Naive B cell (primary cell): Measurements from ENCODE around the gene MRPL22. TPM values are rescaled to one million over a fixed set of nuclear protein-coding genes. Genes with fewer than 3 reads are reported as not detected.
A peak's percentile ranks its signal among the peaks of the same experiment; 100 is the strongest.
"Not testable (repeated sequence)": the region's sequence is repeated elsewhere in the genome, so short reads cannot be mapped to it uniquely, and the experiment has no call there.

ENCODE experiments used
- ATAC-seq, 2 donors: fragments of 150-1000 bp; cut with Tn5 transposase; 2 replicates each; pipeline ENCODE4 v1.10.0; 2021; ENCODE audit warnings: low read depth in 2 of 2, mild to moderate bottlenecking in 2 of 2, moderate library complexity in 2 of 2
- DNase-seq: peaks from one replicate; pipeline ENCODE4 v3.0.0; 2022
- H3K27ac Mint-ChIP-seq, 6 donors: one replicate each; pipeline ENCODE4 v1.8.0; 2020 to 2022; ENCODE audit warnings: mild to moderate bottlenecking in 6 of 6, mixed read lengths in 6 of 6, moderate library complexity in 5 of 6, inconsistent platforms in 2 of 6
- H3K27me3 Mint-ChIP-seq, 3 donors: one replicate each; pipeline ENCODE4 v1.8.0; 2021 to 2022; ENCODE audit warnings: mixed read lengths in 3 of 3, mild to moderate bottlenecking in 1 of 3
- H3K36me3 Mint-ChIP-seq, 2 donors: one replicate each; pipeline ENCODE4 v1.8.0; 2020 to 2022; ENCODE audit warnings: mixed read lengths in 2 of 2, inconsistent platforms in 1 of 2, mild to moderate bottlenecking in 1 of 2
- H3K4me1 Mint-ChIP-seq, 3 donors: one replicate each; pipeline ENCODE4 v1.8.0; 2020 to 2022; ENCODE audit warnings: mixed read lengths in 3 of 3, inconsistent platforms in 1 of 3, mild to moderate bottlenecking in 1 of 3, moderate library complexity in 1 of 3
- H3K4me3 Mint-ChIP-seq, 8 donors: one replicate each; pipeline ENCODE4 v1.8.0; 2020 to 2022; ENCODE audit warnings: mild to moderate bottlenecking in 8 of 8, mixed read lengths in 8 of 8, moderate library complexity in 8 of 8, inconsistent platforms in 2 of 8
- H3K9me3 Mint-ChIP-seq, 7 donors: one replicate each; pipeline ENCODE4 v1.8.0; 2020 to 2022; ENCODE audit warnings: mixed read lengths in 7 of 7, mild to moderate bottlenecking in 5 of 7, inconsistent platforms in 2 of 7, moderate library complexity in 1 of 7
- polyA plus RNA-seq, 6 donors: library from polyadenylated mRNA; unstranded; fragments of 300-500 nt; fragmentation: Illumina TruSeq; gene quantifications; one replicate each; pipeline ENCODE4 v1.2.3, GENCODE V29; 2021; ENCODE audit warnings: low read depth in 6 of 6

The MRPL22 gene
- polyA plus RNA-seq, 6 donors from 2014 or later, result 77.2 to 107 (median 86.9) TPM

DNA sequence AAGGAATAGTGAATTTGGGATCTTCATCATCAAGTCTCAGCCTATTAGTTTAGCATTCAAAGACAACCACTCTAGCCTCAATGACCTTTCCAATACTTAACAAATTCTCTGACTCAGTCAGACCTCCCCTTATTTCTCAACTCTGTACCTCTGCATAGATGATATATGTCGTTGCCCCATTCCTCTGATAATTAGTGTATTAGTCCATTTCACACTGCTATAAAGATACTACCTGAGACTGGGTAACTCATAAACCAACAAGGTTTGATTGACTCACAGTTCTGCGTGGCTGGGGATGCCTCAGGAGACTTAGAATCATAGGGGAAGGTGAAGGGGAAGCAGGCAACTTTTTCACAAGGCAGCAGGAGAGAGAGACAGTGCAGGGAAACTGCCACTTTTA, 8.9 kb downstream of the MRPL22 start:
- no peak for ATAC-seq
- peaks cover 11 to 25% (median 20%) of the 10 kb centered on the region in 3 donors for H3K4me1 Mint-ChIP-seq
- H3K4me3 Mint-ChIP-seq, result no peak overlapping the region
- no peaks in the 10 kb centered on the region for H3K27me3 Mint-ChIP-seq
- H3K9me3 Mint-ChIP-seq, result no peaks in the 10 kb centered on the region
- H3K36me3 Mint-ChIP-seq, result no peaks in the 10 kb centered on the region
- DNase-seq, result no peak
- peak overlapping the region in 4 of 6 donors; percentile 2 to 77 (median 16) for H3K27ac Mint-ChIP-seq

DNA sequence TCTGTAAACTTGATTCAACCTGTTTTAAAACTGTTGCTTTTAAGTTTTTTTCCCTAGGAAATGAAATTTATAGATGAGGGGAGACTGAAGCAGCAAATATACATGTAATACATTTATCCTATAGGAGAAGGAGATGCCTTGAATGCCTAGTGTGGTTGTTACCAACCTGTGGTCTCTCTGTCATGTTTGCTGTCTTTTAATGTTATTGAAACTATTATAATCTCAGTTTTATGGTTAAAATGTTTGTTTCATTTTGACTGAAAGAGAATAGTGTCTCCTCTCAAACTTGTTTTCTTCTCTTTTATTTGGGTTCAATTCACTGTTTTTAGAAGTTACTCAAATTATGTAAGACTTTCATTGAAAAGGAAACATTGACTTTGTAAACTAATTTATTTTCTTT, 15.8 kb downstream of the MRPL22 start:
- Mint-ChIP-seq H3K4me1 (peaks cover 0 to 5% (median 0%) of the 10 kb centered on the region in 3 donors), H3K4me3 (no peak overlapping the region), H3K36me3 (peaks cover 0 to 19% of the 10 kb centered on the region in 2 donors), H3K27me3 (no peaks in the 10 kb centered on the region), H3K9me3 (no peaks in the 10 kb centered on the region), H3K27ac (no peak overlapping the region)
- no peak for DNase-seq
- no peak for ATAC-seq

DNA sequence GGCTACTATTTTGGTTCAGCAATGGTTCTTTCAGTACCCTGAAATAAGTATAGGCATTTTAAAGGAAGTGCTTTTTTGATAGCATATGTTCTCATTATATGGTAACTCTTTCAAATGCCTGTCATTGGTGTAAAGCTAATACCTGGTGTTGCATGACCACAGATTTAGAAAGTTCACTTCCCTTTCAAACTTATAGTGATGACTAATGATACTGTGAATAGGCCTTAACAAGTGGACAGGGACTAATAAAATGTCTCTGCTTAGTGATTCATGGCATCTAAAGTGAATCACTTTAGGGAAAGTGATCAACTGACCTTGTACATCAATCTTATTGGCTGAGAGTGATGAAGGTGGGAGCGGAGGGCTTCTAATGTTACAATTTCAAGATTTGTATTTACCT, 21.6 kb downstream of the MRPL22 start:
- ATAC-seq (no peak), DNase-seq (no peak)
- no peaks in the 10 kb centered on the region for H3K27me3 Mint-ChIP-seq
- no peaks in the 10 kb centered on the region for H3K9me3 Mint-ChIP-seq
- H3K27ac Mint-ChIP-seq, result no peak overlapping the region
- peaks cover 0 to 7% (median 3%) of the 10 kb centered on the region in 3 donors for H3K4me1 Mint-ChIP-seq
- no peak overlapping the region for H3K4me3 Mint-ChIP-seq
- peaks cover 20 to 32% of the 10 kb centered on the region in 2 donors for H3K36me3 Mint-ChIP-seq

DNA sequence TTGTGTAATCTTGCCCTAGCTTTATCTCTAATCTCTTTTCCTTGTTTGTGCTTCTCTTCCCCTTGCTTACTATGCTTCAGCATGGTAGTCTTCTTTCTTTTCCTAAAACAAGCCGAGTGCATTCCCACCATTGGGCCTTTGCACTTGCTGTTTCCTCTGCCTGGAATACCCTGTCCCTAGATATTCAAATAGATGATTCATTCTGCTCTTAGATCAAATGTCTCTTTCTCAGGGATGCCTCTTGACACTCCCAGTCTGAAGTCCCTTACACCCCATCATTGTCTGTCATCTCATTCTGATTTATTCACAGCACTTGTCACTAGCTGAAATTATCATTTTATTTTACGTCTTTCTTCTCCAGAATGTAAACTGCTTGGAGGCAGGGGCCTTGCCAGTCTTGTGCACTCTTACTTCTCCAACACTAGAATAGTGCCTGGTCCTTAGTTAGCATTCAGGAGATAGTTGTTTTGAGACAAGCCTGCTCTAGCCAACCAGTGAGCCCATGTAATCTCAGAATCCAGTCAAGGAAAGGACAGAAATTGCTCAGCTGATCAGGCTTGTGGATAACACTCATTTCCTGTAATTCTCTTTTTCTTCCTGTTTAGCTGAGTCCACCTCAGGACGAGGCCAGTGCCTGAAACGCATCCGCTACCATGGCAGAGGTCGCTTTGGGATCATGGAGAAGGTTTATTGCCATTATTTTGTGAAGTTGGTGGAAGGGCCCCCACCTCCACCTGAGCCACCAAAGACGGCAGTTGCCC, 25.4 kb downstream of the MRPL22 start:
- Mint-ChIP-seq H3K9me3 (no peaks in the 10 kb centered on the region), H3K36me3 (peaks cover 20 to 30% of the 10 kb centered on the region in 2 donors), H3K4me3 (peak overlapping the region in 1 of 8 donors; percentile 17), H3K4me1 (peaks cover 0 to 7% (median 3%) of the 10 kb centered on the region in 3 donors), H3K27ac (peak overlapping the region in 2 of 6 donors; percentile 12 to 17), H3K27me3 (no peaks in the 10 kb centered on the region)
- no peak for ATAC-seq
- no peak for DNase-seq

DNA sequence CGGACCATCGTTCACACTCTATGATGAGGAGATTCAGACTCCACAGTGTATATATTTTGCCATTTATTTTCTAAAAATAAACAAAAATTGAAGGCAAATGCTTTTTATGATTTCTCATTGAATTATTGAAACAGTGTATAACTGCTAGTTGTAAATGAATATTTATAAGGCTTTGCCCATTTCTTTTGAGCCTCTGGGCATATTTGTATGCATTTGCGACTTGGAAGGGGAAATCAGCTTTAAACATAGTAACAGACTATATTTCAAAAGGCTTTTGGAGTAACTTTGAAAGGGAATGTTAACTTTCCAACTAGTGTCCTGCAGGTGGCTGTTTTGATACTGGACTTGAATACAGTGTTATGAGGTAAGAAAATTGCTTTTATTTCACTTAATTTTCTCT, 26.0 kb downstream of the MRPL22 start:
- no peaks in the 10 kb centered on the region for H3K9me3 Mint-ChIP-seq
- ATAC-seq (no peak), DNase-seq (no peak)
- H3K36me3 Mint-ChIP-seq, result peaks cover 20 to 30% of the 10 kb centered on the region in 2 donors
- H3K27ac Mint-ChIP-seq, result peak overlapping the region in 1 of 6 donors; percentile 17
- peak overlapping the region in 1 of 8 donors; percentile 17 for H3K4me3 Mint-ChIP-seq
- no peaks in the 10 kb centered on the region for H3K27me3 Mint-ChIP-seq
- H3K4me1 Mint-ChIP-seq, result peaks cover 0 to 7% (median 3%) of the 10 kb centered on the region in 3 donors

DNA sequence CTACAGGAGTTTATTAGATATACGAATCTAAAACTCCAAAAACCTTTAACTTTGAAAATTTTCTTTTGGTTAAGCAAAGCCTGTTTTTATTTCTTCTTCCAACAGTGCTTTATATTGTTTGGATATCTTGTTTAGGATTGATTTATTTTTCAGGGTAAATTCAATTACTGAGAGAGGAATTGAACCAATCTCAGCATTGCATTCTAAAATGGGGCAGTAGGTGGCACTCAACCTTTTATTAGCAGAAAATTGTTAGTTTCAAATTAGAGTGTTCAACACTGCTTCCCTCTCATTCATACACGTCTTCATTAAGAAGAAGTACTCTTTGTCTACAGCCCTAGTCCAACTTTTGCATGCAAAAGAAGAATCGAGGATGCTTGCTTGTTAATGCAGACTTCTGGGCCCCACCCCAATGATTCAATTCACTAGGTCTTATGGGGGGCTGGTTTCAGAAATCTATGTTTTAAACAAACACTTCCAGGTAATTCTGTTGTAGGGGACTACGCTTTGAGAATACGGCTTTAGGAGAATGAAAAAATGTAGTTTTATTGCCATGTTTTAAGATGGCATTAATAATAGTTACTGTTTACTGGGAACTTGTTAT, 26.6 kb downstream of the MRPL22 start:
- H3K36me3 Mint-ChIP-seq, result peaks cover 20 to 30% of the 10 kb centered on the region in 2 donors
- H3K4me1 Mint-ChIP-seq, result peaks cover 0 to 7% (median 3%) of the 10 kb centered on the region in 3 donors
- no peaks in the 10 kb centered on the region for H3K9me3 Mint-ChIP-seq
- no peaks in the 10 kb centered on the region for H3K27me3 Mint-ChIP-seq
- ATAC-seq (no peak), DNase-seq (no peak)
- H3K4me3 Mint-ChIP-seq, result no peak overlapping the region
- no peak overlapping the region for H3K27ac Mint-ChIP-seq

DNA sequence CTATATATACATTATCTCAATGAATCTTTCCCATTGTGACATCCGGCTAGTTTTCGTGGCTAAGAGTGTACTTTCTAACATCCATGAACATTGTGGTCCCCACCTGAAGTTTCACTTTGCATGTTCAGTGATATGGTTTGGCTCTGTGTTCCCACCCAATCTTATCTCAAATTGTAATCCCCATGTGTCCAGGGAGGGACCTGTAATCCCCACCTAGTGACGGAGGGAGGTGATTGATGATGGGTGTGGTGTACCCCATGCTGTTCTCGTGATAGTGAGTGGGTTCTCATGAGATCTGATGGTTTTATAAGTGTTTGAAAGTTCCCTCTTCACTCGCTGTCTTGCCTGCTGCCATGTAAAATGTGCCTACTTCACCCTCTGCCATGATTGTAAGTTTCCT, 28.1 kb downstream of the MRPL22 start:
- no peak overlapping the region for H3K27ac Mint-ChIP-seq
- peaks cover 13 to 23% of the 10 kb centered on the region in 2 donors for H3K36me3 Mint-ChIP-seq
- DNase-seq, result no peak
- peaks cover 0 to 7% (median 3%) of the 10 kb centered on the region in 3 donors for H3K4me1 Mint-ChIP-seq
- no peaks in the 10 kb centered on the region for H3K9me3 Mint-ChIP-seq
- no peaks in the 10 kb centered on the region for H3K27me3 Mint-ChIP-seq
- H3K4me3 Mint-ChIP-seq, result no peak overlapping the region
- ATAC-seq, result no peak

DNA sequence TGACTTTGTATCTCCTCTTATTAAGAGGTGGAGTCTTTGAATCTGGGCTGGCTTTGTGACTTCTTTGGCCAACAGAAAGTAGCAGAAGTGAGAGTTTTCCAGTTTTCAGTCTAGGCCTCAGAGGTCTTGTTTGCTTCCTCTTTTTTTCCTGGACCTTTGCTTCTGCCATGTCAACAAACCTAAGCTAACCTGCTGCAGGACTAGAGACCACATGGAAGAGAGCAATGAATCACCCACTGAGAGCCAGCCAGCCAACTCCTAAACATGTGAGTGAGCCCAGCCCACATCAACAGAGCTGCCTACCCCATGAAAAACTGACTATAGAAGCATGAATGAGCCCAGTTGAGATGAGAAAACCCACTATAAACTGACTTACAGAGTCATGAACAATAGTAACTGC, 29.9 kb downstream of the MRPL22 start:
- Mint-ChIP-seq H3K4me1 (peaks cover 0 to 3% (median 0%) of the 10 kb centered on the region in 3 donors), H3K27me3 (no peaks in the 10 kb centered on the region), H3K27ac (no peak overlapping the region), H3K4me3 (no peak overlapping the region), H3K36me3 (peaks cover 9 to 21% of the 10 kb centered on the region in 2 donors), H3K9me3 (peaks cover 0 to 3% (median 0%) of the 10 kb centered on the region in 7 donors)
- DNase-seq (no peak), ATAC-seq (no peak)

DNA sequence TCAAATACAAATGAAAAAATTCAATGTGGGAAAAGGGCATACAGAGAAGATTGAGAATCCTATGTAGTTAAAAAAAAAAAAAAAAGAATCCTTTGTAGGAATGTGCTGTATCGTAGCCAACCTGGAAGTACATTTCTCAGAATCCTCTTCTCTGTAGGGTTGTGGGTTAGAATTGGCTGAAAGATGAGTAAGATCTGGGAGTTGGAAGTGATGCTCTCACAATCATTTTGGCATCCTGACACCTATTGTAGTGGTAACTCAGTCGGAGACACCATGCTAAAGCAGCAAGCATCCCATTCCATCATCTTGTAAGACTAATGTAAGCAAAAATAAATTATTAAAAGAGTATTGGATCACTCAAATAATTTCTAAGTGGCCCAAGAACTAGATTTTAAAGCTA, 30.6 kb downstream of the MRPL22 start:
- peaks cover 4 to 14% of the 10 kb centered on the region in 2 donors for H3K36me3 Mint-ChIP-seq
- no peaks in the 10 kb centered on the region for H3K27me3 Mint-ChIP-seq
- peaks cover 0 to 11% (median 0%) of the 10 kb centered on the region in 7 donors for H3K9me3 Mint-ChIP-seq
- ATAC-seq, result no peak
- H3K27ac Mint-ChIP-seq, result no peak overlapping the region
- peaks cover 0 to 2% (median 0%) of the 10 kb centered on the region in 3 donors for H3K4me1 Mint-ChIP-seq
- DNase-seq, result no peak
- no peak overlapping the region for H3K4me3 Mint-ChIP-seq

DNA sequence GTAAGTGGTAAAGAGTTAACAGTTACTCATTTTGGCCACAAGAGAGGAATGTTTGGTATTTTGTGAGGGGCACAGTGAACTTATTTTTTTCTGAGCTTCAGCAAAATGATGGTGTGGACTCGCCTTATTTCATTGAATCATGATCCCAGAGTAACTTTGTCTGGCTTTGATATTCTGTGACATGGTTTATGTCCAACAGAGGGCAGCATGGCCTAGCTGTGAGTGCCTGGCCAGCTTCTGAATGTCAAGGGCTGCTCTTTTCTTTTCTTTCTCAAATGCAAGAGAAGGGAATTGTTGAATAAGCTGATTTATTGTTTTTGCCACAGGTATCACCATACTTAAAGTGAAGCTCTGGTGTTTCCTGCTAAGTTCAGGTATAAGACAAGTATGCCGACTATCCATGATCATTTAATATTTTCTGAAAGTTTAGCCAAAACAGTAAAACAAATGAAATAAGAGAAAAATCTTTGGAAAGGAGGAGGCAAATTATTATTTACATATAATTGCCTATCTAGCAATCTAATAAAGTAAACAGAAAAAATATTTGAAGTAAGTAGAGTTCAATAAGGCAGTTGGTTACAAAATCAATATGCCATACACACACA, 31.7 kb downstream of the MRPL22 start:
- Mint-ChIP-seq H3K9me3 (peaks cover 0 to 12% (median 0%) of the 10 kb centered on the region in 7 donors), H3K27ac (no peak overlapping the region), H3K36me3 (peaks cover 0 to 12% of the 10 kb centered on the region in 2 donors), H3K27me3 (no peaks in the 10 kb centered on the region), H3K4me1 (no peaks in the 10 kb centered on the region), H3K4me3 (no peak overlapping the region)
- DNase-seq (no peak), ATAC-seq (no peak)

DNA sequence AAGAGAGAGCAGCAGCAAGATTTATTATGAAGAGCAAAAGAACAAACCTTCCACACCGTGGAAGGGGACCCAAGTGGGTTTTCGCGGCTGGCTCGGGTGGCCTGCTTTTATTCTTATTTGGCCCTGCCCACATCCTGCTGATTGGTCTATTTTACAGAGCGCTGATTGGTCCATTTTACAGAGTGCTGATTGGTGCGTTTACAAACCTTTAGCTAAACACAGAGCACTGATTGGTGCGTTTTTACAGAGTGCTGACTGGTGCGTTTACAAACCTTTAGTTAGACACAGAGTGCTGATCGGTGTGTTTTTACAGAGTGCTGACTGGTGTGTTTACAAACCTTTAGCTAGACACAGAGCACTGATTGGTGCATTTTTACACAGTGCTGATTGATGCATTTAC, 35.2 kb downstream of the MRPL22 start:
- not testable (repeated sequence) for H3K4me3 Mint-ChIP-seq, H3K36me3 Mint-ChIP-seq, H3K27me3 Mint-ChIP-seq, H3K27ac Mint-ChIP-seq, ATAC-seq, H3K4me1 Mint-ChIP-seq, DNase-seq
- peaks cover 0 to 18% (median 0%) of the 10 kb centered on the region in 7 donors for H3K9me3 Mint-ChIP-seq

DNA sequence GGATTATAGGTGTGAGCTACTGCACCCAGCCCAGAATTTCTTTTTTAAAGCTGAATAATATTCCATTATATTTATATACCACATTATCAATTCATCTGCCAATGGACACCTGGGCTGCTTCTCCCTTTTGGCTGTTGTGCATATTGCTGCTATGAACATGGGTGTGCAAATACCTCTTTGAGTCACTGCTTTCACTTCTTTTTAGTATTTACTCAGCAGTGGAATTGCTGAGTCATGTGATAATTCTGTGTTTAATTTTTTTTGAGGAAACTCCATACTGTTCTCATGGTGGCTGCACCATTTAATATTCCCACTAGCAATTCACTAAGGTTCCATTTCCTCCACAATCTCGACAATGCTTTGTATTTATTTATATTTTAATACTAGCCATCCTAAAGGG, 36.5 kb downstream of the MRPL22 start:
- H3K27ac Mint-ChIP-seq, result no peak overlapping the region
- no peak overlapping the region for H3K4me3 Mint-ChIP-seq
- peaks cover 0 to 18% (median 0%) of the 10 kb centered on the region in 7 donors for H3K9me3 Mint-ChIP-seq
- no peaks in the 10 kb centered on the region for H3K4me1 Mint-ChIP-seq
- peaks cover 0 to 6% of the 10 kb centered on the region in 2 donors for H3K36me3 Mint-ChIP-seq
- no peak for ATAC-seq
- H3K27me3 Mint-ChIP-seq, result no peaks in the 10 kb centered on the region
- no peak for DNase-seq

DNA sequence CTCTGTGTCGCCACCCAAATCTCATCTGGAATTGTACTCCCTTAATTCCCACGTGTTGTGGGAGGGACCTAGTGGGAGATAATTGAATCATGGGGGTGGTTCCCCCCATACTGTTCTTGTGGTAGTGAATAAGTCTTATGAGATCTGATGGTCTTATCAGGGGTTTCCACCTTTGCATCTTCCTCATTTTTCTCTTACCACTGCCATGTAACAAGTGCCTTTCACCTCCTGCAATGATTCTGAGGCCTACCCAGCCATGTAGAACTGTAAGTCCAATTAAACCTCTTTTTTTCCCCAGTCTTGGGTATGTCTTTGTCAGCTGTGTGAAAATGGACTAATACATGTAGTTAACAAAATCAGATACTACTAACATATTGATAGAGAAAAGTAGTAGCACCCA, 37.4 kb downstream of the MRPL22 start:
- not testable (repeated sequence) for H3K4me3 Mint-ChIP-seq, H3K36me3 Mint-ChIP-seq, DNase-seq, H3K27me3 Mint-ChIP-seq, H3K4me1 Mint-ChIP-seq, ATAC-seq
- H3K9me3 Mint-ChIP-seq, result peaks cover 0 to 18% (median 0%) of the 10 kb centered on the region in 7 donors
- H3K27ac Mint-ChIP-seq, result peak overlapping the region in 1 of 6 donors; percentile 53
